ENCODE data around the gene NREP.

The NREP gene

DNA sequence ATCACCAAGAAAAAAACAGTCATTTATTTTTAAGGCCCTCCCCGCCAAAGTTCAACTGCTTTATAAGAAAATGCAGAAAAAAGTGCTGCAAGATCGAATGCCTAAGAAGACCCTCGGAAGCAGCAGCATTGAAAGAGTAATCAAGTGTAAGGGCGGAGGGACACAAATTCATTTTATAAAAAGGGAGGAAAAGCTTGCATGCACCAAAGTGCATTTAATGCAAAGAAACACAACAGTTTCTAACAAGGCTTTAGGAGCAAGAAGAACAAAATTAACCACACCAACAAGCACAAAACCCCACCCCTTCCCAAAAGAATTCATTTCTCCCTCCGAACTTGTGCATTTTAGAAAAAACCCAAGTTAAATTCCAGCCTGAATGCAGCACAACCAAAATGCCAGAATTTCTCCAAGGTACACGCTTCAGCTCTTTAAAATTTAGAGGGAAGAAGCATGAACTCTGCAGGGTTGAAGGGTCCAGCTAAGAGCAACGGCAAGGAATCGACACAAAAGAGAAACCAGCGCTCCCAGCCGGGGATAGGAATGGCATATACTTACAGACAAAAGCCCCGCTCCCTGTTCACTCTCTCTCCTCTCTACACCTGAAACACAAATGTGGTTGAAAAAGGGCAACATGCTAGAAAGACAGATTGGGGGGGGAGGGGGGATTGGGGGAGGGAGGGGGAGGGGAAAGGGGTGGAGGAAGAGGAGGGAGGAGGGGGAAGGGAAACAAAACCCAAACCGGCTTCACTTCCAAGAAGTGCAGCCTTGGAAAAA, at the start of gene NREP:
Gene NREP (minus strand): TSS at position 614 of the 774 bp plus-strand sequence. CDS start 1,422 bp downstream, outside the sequence.
- peak within 1 kb of the TSS; percentile 83 for H3K4me3 ChIP-seq (ENCODE audit: low read depth, low read length)
- no peak for DNase-seq (ENCODE audit: low read depth)
- in situ Hi-C loops (cut with HindIII; ENCODE audit: low sequenced_read_pairs) = no loop called here
- TF ChIP-seq, protein P1, sequence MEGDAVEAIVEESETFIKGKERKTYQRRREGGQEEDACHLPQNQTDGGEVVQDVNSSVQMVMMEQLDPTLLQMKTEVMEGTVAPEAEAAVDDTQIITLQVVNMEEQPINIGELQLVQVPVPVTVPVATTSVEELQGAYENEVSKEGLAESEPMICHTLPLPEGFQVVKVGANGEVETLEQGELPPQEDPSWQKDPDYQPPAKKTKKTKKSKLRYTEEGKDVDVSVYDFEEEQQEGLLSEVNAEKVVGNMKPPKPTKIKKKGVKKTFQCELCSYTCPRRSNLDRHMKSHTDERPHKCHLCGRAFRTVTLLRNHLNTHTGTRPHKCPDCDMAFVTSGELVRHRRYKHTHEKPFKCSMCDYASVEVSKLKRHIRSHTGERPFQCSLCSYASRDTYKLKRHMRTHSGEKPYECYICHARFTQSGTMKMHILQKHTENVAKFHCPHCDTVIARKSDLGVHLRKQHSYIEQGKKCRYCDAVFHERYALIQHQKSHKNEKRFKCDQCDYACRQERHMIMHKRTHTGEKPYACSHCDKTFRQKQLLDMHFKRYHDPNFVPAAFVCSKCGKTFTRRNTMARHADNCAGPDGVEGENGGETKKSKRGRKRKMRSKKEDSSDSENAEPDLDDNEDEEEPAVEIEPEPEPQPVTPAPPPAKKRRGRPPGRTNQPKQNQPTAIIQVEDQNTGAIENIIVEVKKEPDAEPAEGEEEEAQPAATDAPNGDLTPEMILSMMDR (IDR thresholded peaks at IDR 0.05; ENCODE audit: low read depth, low read length, missing control alignments) = no peak

- DNase-seq (ENCODE audit: low read depth) = no peak
- TF ChIP-seq, protein P1 (IDR thresholded peaks at IDR 0.05; ENCODE audit: low read depth, low read length, missing control alignments) = no peak
- in situ Hi-C loops (cut with HindIII; ENCODE audit: low sequenced_read_pairs) = no loop called here
- H3K4me3 ChIP-seq (ENCODE audit: low read depth, low read length) = no peak overlapping the region
Measured at GRCh38 chr5:111806753-111807152, 49.8 kb upstream of the NREP start.

- DNase-seq (ENCODE audit: low read depth) = no peak
- TF ChIP-seq, protein P1 (IDR thresholded peaks at IDR 0.05; ENCODE audit: low read depth, low read length, missing control alignments) = no peak
- in situ Hi-C loops (cut with HindIII; ENCODE audit: low sequenced_read_pairs) = no loop called here
- H3K4me3 ChIP-seq (ENCODE audit: low read depth, low read length) = no peak overlapping the region
Measured at GRCh38 chr5:111806156-111806555, 49.2 kb upstream of the NREP start.

- in situ Hi-C loops (cut with HindIII; ENCODE audit: low sequenced_read_pairs) = no loop called here
- TF ChIP-seq, protein P1 (IDR thresholded peaks at IDR 0.05; ENCODE audit: low read depth, low read length, missing control alignments) = no peak
- H3K4me3 ChIP-seq (ENCODE audit: low read depth, low read length) = no peak overlapping the region
- DNase-seq (ENCODE audit: low read depth) = no peak
Measured at GRCh38 chr5:111805071-111805470, 48.1 kb upstream of the NREP start.

GRCh38 chr5:111800351-111800750, 43.4 kb upstream of the NREP start:
- in situ Hi-C loops (cut with HindIII; ENCODE audit: low sequenced_read_pairs) = no loop called here
- H3K4me3 ChIP-seq (ENCODE audit: low read depth, low read length) = no peak overlapping the region
- DNase-seq (ENCODE audit: low read depth) = no peak
- TF ChIP-seq, protein P1 (IDR thresholded peaks at IDR 0.05; ENCODE audit: low read depth, low read length, missing control alignments) = no peak

GRCh38 chr5:111795142-111795541, 38.1 kb upstream of the NREP start:
- no peak for DNase-seq (ENCODE audit: low read depth)
- no peak overlapping the region for H3K4me3 ChIP-seq (ENCODE audit: low read depth, low read length)
- in situ Hi-C loops (cut with HindIII; ENCODE audit: low sequenced_read_pairs) = no loop called here
- TF ChIP-seq, protein P1 (IDR thresholded peaks at IDR 0.05; ENCODE audit: low read depth, low read length, missing control alignments) = no peak
